GM18502 (cell line): ENCODE data around the gene SMCO4.
"Not testable (repeated sequence)": the region's sequence is repeated elsewhere in the genome, so short reads cannot be mapped to it uniquely, and the experiment has no call there.

Source experiments
- ATAC-seq: cut with Tn5 transposase; IDR thresholded peaks from one replicate; pipeline ENCODE4 v1.9.1; 2021; ENCODE audit warnings: mild to moderate bottlenecking; ENCODE audit not compliant: unreplicated experiment, poor library complexity

Gene SMCO4

GRCh38 chr11:93481696-93482095 is 61.5 kb downstream of the SMCO4 start:
- ATAC-seq: no peak

GRCh38 chr11:93481279-93481678 is 61.9 kb downstream of the SMCO4 start:
- ATAC-seq: no peak

- ATAC-seq: no peak
These were observed 62.4 kb downstream of the SMCO4 start for GRCh38 chr11:93480756-93481155.

- no peak for ATAC-seq
These were observed 62.9 kb downstream of the SMCO4 start for GRCh38 chr11:93480256-93480655.

GRCh38 chr11:93478841-93479240 is 64.3 kb downstream of the SMCO4 start:
- ATAC-seq: no peak

- no peak for ATAC-seq
These were observed 65.4 kb downstream of the SMCO4 start for GRCh38 chr11:93477684-93478234.

GRCh38 chr11:93476796-93477195 is 66.4 kb downstream of the SMCO4 start:
- ATAC-seq: no peak

GRCh38 chr11:93474123-93474522 is 69.1 kb downstream of the SMCO4 start:
- no peak for ATAC-seq

GRCh38 chr11:93468290-93468689 is 74.9 kb downstream of the SMCO4 start:
- ATAC-seq: no peak

- ATAC-seq: no peak
These were observed 76.1 kb downstream of the SMCO4 start for GRCh38 chr11:93467054-93467453.

GRCh38 chr11:93464927-93465540 is 78.2 kb downstream of the SMCO4 start:
- ATAC-seq: no peak

GRCh38 chr11:93463666-93464065 is 79.5 kb downstream of the SMCO4 start:
- not testable (repeated sequence) for ATAC-seq

- no peak for ATAC-seq
These were observed 84.9 kb downstream of the SMCO4 start for GRCh38 chr11:93458286-93458685.

GRCh38 chr11:93444617-93445073 is 98.5 kb downstream of the SMCO4 start:
- no peak for ATAC-seq

GRCh38 chr11:93443232-93443631 is 100.0 kb downstream of the SMCO4 start:
- ATAC-seq: not testable (repeated sequence)

GRCh38 chr11:93432247-93432646 is 110.9 kb downstream of the SMCO4 start:
- no peak for ATAC-seq
